GM23338 (cell line): ENCODE measurements around the gene GRAMD1B. TPM values are rescaled to one million over a fixed set of nuclear protein-coding genes. Genes with fewer than 3 reads are reported as not detected.

ENCODE experiments used
- ATAC-seq: fragments of 200-7000 bp; cut with Tn5 transposase; 3 replicates; pipeline ENCODE4 v1.9.1; 2020
- DNase-seq: peaks from one replicate; pipeline ENCODE4 v3.0.0-alpha.2; 2015; ENCODE audit warnings: low spot score
- H2AFZ ChIP-seq: fragments of 200-600 bp; sonication (generic); 2 replicates; pipeline ENCODE4 v1.8.0; 2016; ENCODE audit warnings: antibody characterized with exemption, mild to moderate bottlenecking, moderate library complexity
- H3F3A ChIP-seq: fragments of 200-600 bp; sonication (generic); replicated peaks from 2 replicates; pipeline ENCODE4 v1.8.0; 2017; ENCODE audit warnings: antibody characterized with exemption, mixed run types, low read depth
- H3K27ac ChIP-seq: fragments of 200-600 bp; sonication (generic); 2 replicates; pipeline ENCODE4 v1.6.1; 2016; ENCODE audit warnings: low read depth
- H3K27me3 ChIP-seq: fragments of 200-600 bp; sonication (generic); 2 replicates; pipeline ENCODE4 v1.8.0; 2016; ENCODE audit warnings: mild to moderate bottlenecking, mixed run types, moderate library complexity; ENCODE audit not compliant: insufficient read depth
- H3K36me3 ChIP-seq: fragments of 200-600 bp; sonication (generic); 2 replicates; pipeline ENCODE4 v1.8.0; 2016; ENCODE audit warnings: mild to moderate bottlenecking; ENCODE audit not compliant: insufficient read depth
- H3K4me1 ChIP-seq: fragments of 200-600 bp; sonication (generic); 2 replicates; pipeline ENCODE4 v1.8.0; 2016; ENCODE audit warnings: mild to moderate bottlenecking, moderate library complexity; ENCODE audit not compliant: insufficient read depth
- H3K4me2 ChIP-seq: fragments of 200-600 bp; sonication (generic); 2 replicates; pipeline ENCODE4 v1.7.1; 2017; ENCODE audit warnings: mixed run types
- H3K4me3 ChIP-seq: fragments of 200-600 bp; sonication (generic); 2 replicates; pipeline ENCODE4 v1.6.1; 2016; ENCODE audit warnings: mixed run types
- H3K79me2 ChIP-seq: fragments of 200-600 bp; sonication (generic); replicated peaks from 2 replicates; pipeline ENCODE4 v1.8.0; 2017; ENCODE audit warnings: mild to moderate bottlenecking; ENCODE audit not compliant: insufficient read depth
- H3K9me2 ChIP-seq: fragments of 200-600 bp; sonication (generic); 2 replicates; pipeline ENCODE4 v1.8.0; 2017; ENCODE audit not compliant: insufficient read depth
- H4K20me1 ChIP-seq: fragments of 200-600 bp; sonication (generic); replicated peaks from 2 replicates; pipeline ENCODE4 v1.8.0; 2017; ENCODE audit warnings: mild to moderate bottlenecking; ENCODE audit not compliant: insufficient read depth
- H3K27ac Mint-ChIP-seq: 2 replicates; pipeline ENCODE4 v1.8.0; 2020; ENCODE audit warnings: inconsistent platforms, mild to moderate bottlenecking, moderate library complexity, mixed read lengths
- H3K27me3 Mint-ChIP-seq: 3 replicates; pipeline ENCODE4 v1.8.0; 2022; ENCODE audit warnings: low read depth, mild to moderate bottlenecking, moderate library complexity, mixed read lengths, inconsistent platforms; ENCODE audit not compliant: insufficient read depth, poor library complexity
- H3K36me3 Mint-ChIP-seq: 3 replicates; pipeline ENCODE4 v1.8.0; 2021; ENCODE audit warnings: low read depth, mild to moderate bottlenecking, inconsistent platforms, moderate library complexity, mixed read lengths
- H3K4me1 Mint-ChIP-seq: 3 replicates; pipeline ENCODE4 v1.8.0; 2020; ENCODE audit warnings: mild to moderate bottlenecking, inconsistent platforms, mixed read lengths
- H3K4me3 Mint-ChIP-seq: 3 replicates; pipeline ENCODE4 v1.8.0; 2021; ENCODE audit warnings: moderate library complexity, mild to moderate bottlenecking, inconsistent platforms, mixed read lengths
- H3K9me3 Mint-ChIP-seq: 3 replicates; pipeline ENCODE4 v1.8.0; 2020; ENCODE audit warnings: moderate library complexity, mild to moderate bottlenecking, inconsistent platforms, mixed read lengths
- CREB1 ChIP-seq: fragments of 250-450 bp; sonication (Bioruptor Pico); IDR thresholded peaks from 2 replicates; pipeline ENCODE4 v1.5.0; 2020; ENCODE audit warnings: low read depth, mild to moderate bottlenecking, moderate library complexity
- ETS1 ChIP-seq: IDR thresholded peaks from 2 replicates; pipeline ENCODE4 v1.6.1; 2016; ENCODE audit warnings: antibody characterized with exemption
- EZH2 ChIP-seq: fragments of 200-600 bp; sonication (generic); IDR thresholded peaks from one replicate; pipeline ENCODE4 v1.8.0; 2017; ENCODE audit warnings: antibody characterized with exemption, mild to moderate bottlenecking, low read depth; ENCODE audit not compliant: unreplicated experiment
- EZH2phosphoT487 ChIP-seq: fragments of 200-600 bp; sonication (generic); IDR thresholded peaks from one replicate; pipeline ENCODE4 v1.8.1; 2018; ENCODE audit warnings: antibody characterized with exemption; ENCODE audit not compliant: unreplicated experiment
- JUNB ChIP-seq: IDR thresholded peaks from one replicate; pipeline ENCODE4 v1.6.1; 2016; ENCODE audit warnings: antibody characterized with exemption; ENCODE audit not compliant: unreplicated experiment
- NANOG ChIP-seq: IDR thresholded peaks from 2 replicates; pipeline ENCODE4 v1.6.1; 2016; ENCODE audit warnings: antibody characterized with exemption, borderline replicate concordance
- POLR2AphosphoS5 ChIP-seq: IDR thresholded peaks from 2 replicates; pipeline ENCODE4 v1.6.1; 2016; ENCODE audit warnings: antibody characterized with exemption, low read depth
- STAT1 ChIP-seq: IDR thresholded peaks from one replicate; pipeline ENCODE4 v1.6.1; 2016; ENCODE audit warnings: antibody characterized with exemption; ENCODE audit not compliant: unreplicated experiment
- ZNF114 ChIP-seq: fragments of 250-450 bp; sonication (Bioruptor Pico); IDR thresholded peaks from 2 replicates; pipeline ENCODE4 v1.5.0; 2020; ENCODE audit warnings: mild to moderate bottlenecking, moderate library complexity
- ZNF331 ChIP-seq: fragments of 250-450 bp; sonication (Bioruptor Pico); IDR thresholded peaks from 2 replicates; pipeline ENCODE4 v1.5.0; 2020; ENCODE audit warnings: low read depth, mild to moderate bottlenecking, moderate library complexity
- polyA plus RNA-seq: library from polyadenylated mRNA; unstranded; fragments of >200 nt; fragmentation: Nextera tagmentation; extraction: Ambion mirVana; gene quantifications from 2 replicates; pipeline ENCODE4 v1.2.1, GENCODE V29; 2016
- total RNA-seq: library from RNA; depleted of rRNA; stranded (reverse); fragments of >200 nt; shearing (Covaris generic); gene quantifications from 2 replicates; pipeline ENCODE4 v1.2.3, GENCODE V29; 2014
- TF ChIP-seq, protein P1 (sequence below): fragments of 250-450 bp; sonication (Bioruptor Pico); IDR thresholded peaks from 2 replicates; pipeline ENCODE4 v1.5.0; 2020; ENCODE audit warnings: mild to moderate bottlenecking, moderate library complexity
- TF ChIP-seq, protein P2 (sequence below): IDR thresholded peaks from one replicate; pipeline ENCODE4 v1.6.1; 2018; ENCODE audit warnings: antibody characterized with exemption; ENCODE audit not compliant: unreplicated experiment
- TF ChIP-seq, protein P3 (sequence below), 2 experiments: fragments of 200-600 bp in 1 of 2; sonication (generic) in 1 of 2; conservative IDR thresholded peaks; 2 replicates each; pipeline versions ENCODE4 v1.5.1 to v1.6.1; 2016 to 2017; ENCODE audit warnings: antibody characterized with exemption in 2 of 2, low read depth in 2 of 2, mild to moderate bottlenecking in 2 of 2, moderate library complexity in 1 of 2

GRAMD1B gene
- total and polyA plus RNA-seq, 2 experiments from 2014 or later = 3.7 to 24.3 TPM

DNA sequence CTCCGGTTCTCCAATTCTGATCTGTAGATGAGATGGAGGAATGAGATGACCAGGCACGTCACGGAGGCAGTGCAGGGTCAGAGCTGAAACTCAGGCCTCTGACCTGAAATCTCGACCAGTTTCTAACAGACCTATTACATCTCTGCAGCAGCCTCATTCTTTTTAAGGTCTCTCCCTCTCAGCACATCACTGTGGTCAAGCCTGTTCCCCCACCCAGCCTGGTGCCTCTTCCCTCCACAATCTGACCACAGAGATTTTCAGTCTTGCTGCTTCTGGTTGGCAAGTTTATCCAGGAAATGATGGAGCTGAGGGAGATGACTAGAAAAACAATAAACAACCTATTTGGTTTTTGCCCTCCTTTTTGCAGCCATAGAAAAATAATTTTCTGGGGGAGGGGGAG is 9.5 kb downstream of the GRAMD1B start:
- peaks cover 30% of the 10 kb centered on the region for H3K79me2 ChIP-seq

More for the DNA sequence above, 9.5 kb downstream of the GRAMD1B start:
- H2AFZ ChIP-seq = no peak overlapping the region
- H3K9me3 Mint-ChIP-seq = peaks cover 12% of the 10 kb centered on the region; the same call in 2 of the 3 replicates
- no peak for TF ChIP-seq ZNF114 (CRISPR knock-in tag)
- no peak for TF ChIP-seq ZNF331
- TF ChIP-seq, protein P1, sequence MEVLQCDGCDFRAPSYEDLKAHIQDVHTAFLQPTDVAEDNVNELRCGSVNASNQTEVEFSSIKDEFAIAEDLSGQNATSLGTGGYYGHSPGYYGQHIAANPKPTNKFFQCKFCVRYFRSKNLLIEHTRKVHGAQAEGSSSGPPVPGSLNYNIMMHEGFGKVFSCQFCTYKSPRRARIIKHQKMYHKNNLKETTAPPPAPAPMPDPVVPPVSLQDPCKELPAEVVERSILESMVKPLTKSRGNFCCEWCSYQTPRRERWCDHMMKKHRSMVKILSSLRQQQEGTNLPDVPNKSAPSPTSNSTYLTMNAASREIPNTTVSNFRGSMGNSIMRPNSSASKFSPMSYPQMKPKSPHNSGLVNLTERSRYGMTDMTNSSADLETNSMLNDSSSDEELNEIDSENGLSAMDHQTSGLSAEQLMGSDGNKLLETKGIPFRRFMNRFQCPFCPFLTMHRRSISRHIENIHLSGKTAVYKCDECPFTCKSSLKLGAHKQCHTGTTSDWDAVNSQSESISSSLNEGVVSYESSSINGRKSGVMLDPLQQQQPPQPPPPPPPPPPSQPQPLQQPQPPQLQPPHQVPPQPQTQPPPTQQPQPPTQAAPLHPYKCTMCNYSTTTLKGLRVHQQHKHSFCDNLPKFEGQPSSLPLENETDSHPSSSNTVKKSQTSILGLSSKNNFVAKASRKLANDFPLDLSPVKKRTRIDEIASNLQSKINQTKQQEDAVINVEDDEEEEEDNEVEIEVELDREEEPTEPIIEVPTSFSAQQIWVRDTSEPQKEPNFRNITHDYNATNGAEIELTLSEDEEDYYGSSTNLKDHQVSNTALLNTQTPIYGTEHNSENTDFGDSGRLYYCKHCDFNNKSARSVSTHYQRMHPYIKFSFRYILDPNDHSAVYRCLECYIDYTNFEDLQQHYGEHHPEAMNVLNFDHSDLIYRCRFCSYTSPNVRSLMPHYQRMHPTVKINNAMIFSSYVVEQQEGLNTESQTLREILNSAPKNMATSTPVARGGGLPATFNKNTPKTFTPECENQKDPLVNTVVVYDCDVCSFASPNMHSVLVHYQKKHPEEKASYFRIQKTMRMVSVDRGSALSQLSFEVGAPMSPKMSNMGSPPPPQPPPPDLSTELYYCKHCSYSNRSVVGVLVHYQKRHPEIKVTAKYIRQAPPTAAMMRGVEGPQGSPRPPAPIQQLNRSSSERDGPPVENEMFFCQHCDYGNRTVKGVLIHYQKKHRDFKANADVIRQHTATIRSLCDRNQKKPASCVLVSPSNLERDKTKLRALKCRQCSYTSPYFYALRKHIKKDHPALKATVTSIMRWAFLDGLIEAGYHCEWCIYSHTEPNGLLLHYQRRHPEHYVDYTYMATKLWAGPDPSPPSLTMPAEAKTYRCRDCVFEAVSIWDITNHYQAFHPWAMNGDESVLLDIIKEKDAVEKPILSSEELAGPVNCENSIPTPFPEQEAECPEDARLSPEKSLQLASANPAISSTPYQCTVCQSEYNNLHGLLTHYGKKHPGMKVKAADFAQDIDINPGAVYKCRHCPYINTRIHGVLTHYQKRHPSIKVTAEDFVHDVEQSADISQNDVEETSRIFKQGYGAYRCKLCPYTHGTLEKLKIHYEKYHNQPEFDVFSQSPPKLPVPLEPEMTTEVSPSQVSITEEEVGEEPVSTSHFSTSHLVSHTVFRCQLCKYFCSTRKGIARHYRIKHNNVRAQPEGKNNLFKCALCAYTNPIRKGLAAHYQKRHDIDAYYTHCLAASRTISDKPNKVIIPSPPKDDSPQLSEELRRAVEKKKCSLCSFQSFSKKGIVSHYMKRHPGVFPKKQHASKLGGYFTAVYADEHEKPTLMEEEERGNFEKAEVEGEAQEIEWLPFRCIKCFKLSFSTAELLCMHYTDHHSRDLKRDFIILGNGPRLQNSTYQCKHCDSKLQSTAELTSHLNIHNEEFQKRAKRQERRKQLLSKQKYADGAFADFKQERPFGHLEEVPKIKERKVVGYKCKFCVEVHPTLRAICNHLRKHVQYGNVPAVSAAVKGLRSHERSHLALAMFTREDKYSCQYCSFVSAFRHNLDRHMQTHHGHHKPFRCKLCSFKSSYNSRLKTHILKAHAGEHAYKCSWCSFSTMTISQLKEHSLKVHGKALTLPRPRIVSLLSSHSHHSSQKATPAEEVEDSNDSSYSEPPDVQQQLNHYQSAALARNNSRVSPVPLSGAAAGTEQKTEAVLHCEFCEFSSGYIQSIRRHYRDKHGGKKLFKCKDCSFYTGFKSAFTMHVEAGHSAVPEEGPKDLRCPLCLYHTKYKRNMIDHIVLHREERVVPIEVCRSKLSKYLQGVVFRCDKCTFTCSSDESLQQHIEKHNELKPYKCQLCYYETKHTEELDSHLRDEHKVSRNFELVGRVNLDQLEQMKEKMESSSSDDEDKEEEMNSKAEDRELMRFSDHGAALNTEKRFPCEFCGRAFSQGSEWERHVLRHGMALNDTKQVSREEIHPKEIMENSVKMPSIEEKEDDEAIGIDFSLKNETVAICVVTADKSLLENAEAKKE (CRISPR knock-in tag) = no peak
- no peak for TF ChIP-seq EZH2
- TF ChIP-seq CREB1 (CRISPR knock-in tag) = no peak
- TF ChIP-seq NANOG = no peak
- TF ChIP-seq ETS1 = no peak
- no peak for TF ChIP-seq EZH2phosphoT487
- no peak for TF ChIP-seq JUNB
- TF ChIP-seq, protein P2, sequence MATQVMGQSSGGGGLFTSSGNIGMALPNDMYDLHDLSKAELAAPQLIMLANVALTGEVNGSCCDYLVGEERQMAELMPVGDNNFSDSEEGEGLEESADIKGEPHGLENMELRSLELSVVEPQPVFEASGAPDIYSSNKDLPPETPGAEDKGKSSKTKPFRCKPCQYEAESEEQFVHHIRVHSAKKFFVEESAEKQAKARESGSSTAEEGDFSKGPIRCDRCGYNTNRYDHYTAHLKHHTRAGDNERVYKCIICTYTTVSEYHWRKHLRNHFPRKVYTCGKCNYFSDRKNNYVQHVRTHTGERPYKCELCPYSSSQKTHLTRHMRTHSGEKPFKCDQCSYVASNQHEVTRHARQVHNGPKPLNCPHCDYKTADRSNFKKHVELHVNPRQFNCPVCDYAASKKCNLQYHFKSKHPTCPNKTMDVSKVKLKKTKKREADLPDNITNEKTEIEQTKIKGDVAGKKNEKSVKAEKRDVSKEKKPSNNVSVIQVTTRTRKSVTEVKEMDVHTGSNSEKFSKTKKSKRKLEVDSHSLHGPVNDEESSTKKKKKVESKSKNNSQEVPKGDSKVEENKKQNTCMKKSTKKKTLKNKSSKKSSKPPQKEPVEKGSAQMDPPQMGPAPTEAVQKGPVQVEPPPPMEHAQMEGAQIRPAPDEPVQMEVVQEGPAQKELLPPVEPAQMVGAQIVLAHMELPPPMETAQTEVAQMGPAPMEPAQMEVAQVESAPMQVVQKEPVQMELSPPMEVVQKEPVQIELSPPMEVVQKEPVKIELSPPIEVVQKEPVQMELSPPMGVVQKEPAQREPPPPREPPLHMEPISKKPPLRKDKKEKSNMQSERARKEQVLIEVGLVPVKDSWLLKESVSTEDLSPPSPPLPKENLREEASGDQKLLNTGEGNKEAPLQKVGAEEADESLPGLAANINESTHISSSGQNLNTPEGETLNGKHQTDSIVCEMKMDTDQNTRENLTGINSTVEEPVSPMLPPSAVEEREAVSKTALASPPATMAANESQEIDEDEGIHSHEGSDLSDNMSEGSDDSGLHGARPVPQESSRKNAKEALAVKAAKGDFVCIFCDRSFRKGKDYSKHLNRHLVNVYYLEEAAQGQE = no peak
- TF ChIP-seq, protein P3, sequence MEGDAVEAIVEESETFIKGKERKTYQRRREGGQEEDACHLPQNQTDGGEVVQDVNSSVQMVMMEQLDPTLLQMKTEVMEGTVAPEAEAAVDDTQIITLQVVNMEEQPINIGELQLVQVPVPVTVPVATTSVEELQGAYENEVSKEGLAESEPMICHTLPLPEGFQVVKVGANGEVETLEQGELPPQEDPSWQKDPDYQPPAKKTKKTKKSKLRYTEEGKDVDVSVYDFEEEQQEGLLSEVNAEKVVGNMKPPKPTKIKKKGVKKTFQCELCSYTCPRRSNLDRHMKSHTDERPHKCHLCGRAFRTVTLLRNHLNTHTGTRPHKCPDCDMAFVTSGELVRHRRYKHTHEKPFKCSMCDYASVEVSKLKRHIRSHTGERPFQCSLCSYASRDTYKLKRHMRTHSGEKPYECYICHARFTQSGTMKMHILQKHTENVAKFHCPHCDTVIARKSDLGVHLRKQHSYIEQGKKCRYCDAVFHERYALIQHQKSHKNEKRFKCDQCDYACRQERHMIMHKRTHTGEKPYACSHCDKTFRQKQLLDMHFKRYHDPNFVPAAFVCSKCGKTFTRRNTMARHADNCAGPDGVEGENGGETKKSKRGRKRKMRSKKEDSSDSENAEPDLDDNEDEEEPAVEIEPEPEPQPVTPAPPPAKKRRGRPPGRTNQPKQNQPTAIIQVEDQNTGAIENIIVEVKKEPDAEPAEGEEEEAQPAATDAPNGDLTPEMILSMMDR (conservative IDR thresholded peaks at IDR 0.05; ENCODE audit: low read depth in 2 of 2) = no peak
- no peak for TF ChIP-seq POLR2AphosphoS5
- TF ChIP-seq STAT1 = no peak
- H3K36me3 ChIP-seq = no peaks in the 10 kb centered on the region
- H3K36me3 Mint-ChIP-seq = peaks cover 56% of the 10 kb centered on the region
- H3K27me3 Mint-ChIP-seq = peaks cover 12% of the 10 kb centered on the region
- ATAC-seq (no peak), DNase-seq (no peak)
- no peaks in the 10 kb centered on the region; the same call in 1 of the 2 replicates for H4K20me1 ChIP-seq
- H3K27me3 ChIP-seq = no peaks in the 10 kb centered on the region
- H3K4me1 ChIP-seq = peaks cover 23% of the 10 kb centered on the region
- no peak overlapping the region for H3K4me3 Mint-ChIP-seq
- H3K27ac Mint-ChIP-seq = no peak overlapping the region
- no peak overlapping the region for H3K27ac ChIP-seq
- H3K4me2 ChIP-seq = no peak overlapping the region
- peaks cover 32% of the 10 kb centered on the region for H3K4me1 Mint-ChIP-seq
- H3F3A ChIP-seq = no peaks in the 10 kb centered on the region
- no peaks in the 10 kb centered on the region for H3K9me2 ChIP-seq
- H3K4me3 ChIP-seq = no peak overlapping the region
